GM12878 (cell line): ENCODE measurements around the gene GNLY.

Experiments
- BCL11A ChIP-seq: IDR thresholded peaks from 2 replicates; pipeline ENCODE4 v1.6.1; 2011; ENCODE audit warnings: low read depth, low read length
- CBX3 ChIP-seq: fragments of 200-600 bp; sonication (generic); IDR thresholded peaks from 2 replicates; pipeline ENCODE4 v1.6.1; 2016; ENCODE audit warnings: low read depth, borderline replicate concordance
- EP300 ChIP-seq, 2 experiments: fragments of 150-350 bp in 1 of 2; IDR thresholded peaks; 2 replicates each; pipeline ENCODE4 v1.6.1; 2011 to 2012; ENCODE audit warnings: low read depth in 2 of 2, low read length in 2 of 2, borderline replicate concordance in 1 of 2, improper control_type of control experiment in 1 of 2, inconsistent platforms in 1 of 2; ENCODE audit not compliant: control insufficient read depth in 1 of 2
- EZH2 ChIP-seq: IDR thresholded peaks from 2 replicates; pipeline ENCODE4 v1.6.1; 2012; ENCODE audit warnings: low read depth, mild to moderate bottlenecking, control low read depth, inconsistent platforms, low read length, borderline replicate concordance; ENCODE audit not compliant: control insufficient read depth
- HDGF ChIP-seq: fragments of 450-650 bp; IDR thresholded peaks from 2 replicates; pipeline ENCODE4 v1.6.1; 2016; ENCODE audit warnings: antibody characterized with exemption
- MYC ChIP-seq: IDR thresholded peaks from 2 replicates; pipeline ENCODE4 v1.6.1; 2011; ENCODE audit warnings: mild to moderate bottlenecking, low read length, moderate library complexity, inconsistent platforms; ENCODE audit not compliant: insufficient read depth, insufficient replicate concordance, insufficient read length, severe bottlenecking
- POLR2A ChIP-seq: IDR thresholded peaks from 2 replicates; pipeline ENCODE4 v1.6.1; 2011; ENCODE audit warnings: low read depth, mild to moderate bottlenecking, low read length
- POLR2AphosphoS5 ChIP-seq: IDR thresholded peaks from 2 replicates; pipeline ENCODE4 v1.6.1; 2011; ENCODE audit warnings: mild to moderate bottlenecking, low read length, inconsistent platforms
- RELA ChIP-seq: fragments of 450-650 bp; IDR thresholded peaks from 2 replicates; pipeline ENCODE4 v1.8.0; 2014; ENCODE audit warnings: borderline replicate concordance; ENCODE audit not compliant: partially characterized antibody
- TCF3 ChIP-seq: IDR thresholded peaks from 2 replicates; pipeline ENCODE4 v1.6.1; 2012; ENCODE audit warnings: low read depth, mild to moderate bottlenecking, low read length, borderline replicate concordance; ENCODE audit not compliant: insufficient read depth
- YY1 ChIP-seq: IDR thresholded peaks from 2 replicates; pipeline ENCODE4 v1.6.1; 2011; ENCODE audit warnings: low read depth, mild to moderate bottlenecking, low read length
- TF ChIP-seq, protein P1 (sequence below), 3 experiments: IDR thresholded peaks in 2 of 3; conservative IDR thresholded peaks in 1 of 3; 2 replicates each; pipeline ENCODE4 v1.5.1; 2011; ENCODE audit warnings: low read depth in 3 of 3, low read length in 3 of 3, mild to moderate bottlenecking in 3 of 3, control low read depth in 2 of 3, moderate library complexity in 2 of 3, inconsistent platforms in 1 of 3, mixed read lengths in 1 of 3; ENCODE audit not compliant: control insufficient read depth in 2 of 3, insufficient read depth in 1 of 3; ENCODE audit errors: extremely low read depth in 1 of 3
- TF ChIP-seq, protein P2 (sequence below): fragments of 450-650 bp; conservative IDR thresholded peaks from 2 replicates; pipeline ENCODE4 v1.6.1; 2017; ENCODE audit warnings: mild to moderate bottlenecking, moderate library complexity
- TF ChIP-seq, protein P3 (sequence below): IDR thresholded peaks from 2 replicates; pipeline ENCODE4 v1.6.1; 2011; ENCODE audit warnings: mild to moderate bottlenecking, low read depth, low read length, moderate library complexity; ENCODE audit not compliant: insufficient replicate concordance

DNA sequence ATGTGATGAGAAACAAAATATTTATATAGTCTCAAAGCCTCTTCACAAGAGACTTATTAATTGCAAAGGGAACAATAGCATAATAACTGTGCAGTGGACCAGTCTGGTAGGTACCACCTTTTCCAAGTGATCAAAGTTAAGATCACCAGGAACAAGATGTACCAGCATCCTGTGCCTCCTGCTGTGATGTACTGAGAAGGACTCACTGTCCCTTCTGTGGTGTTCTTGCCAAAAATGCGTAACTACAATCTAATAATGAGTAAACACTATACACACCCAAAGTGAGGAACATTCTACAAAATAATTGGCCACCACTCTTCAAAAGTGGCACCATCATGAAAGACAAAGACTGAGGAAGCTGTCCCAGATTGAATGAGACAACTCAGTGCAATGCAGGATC lies 14.5 kb downstream of the GNLY start:
- TF ChIP-seq POLR2A, result no peak
- no peak for TF ChIP-seq BCL11A
- TF ChIP-seq, protein P1, sequence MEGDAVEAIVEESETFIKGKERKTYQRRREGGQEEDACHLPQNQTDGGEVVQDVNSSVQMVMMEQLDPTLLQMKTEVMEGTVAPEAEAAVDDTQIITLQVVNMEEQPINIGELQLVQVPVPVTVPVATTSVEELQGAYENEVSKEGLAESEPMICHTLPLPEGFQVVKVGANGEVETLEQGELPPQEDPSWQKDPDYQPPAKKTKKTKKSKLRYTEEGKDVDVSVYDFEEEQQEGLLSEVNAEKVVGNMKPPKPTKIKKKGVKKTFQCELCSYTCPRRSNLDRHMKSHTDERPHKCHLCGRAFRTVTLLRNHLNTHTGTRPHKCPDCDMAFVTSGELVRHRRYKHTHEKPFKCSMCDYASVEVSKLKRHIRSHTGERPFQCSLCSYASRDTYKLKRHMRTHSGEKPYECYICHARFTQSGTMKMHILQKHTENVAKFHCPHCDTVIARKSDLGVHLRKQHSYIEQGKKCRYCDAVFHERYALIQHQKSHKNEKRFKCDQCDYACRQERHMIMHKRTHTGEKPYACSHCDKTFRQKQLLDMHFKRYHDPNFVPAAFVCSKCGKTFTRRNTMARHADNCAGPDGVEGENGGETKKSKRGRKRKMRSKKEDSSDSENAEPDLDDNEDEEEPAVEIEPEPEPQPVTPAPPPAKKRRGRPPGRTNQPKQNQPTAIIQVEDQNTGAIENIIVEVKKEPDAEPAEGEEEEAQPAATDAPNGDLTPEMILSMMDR (IDR thresholded peaks at IDR 0.05 in 2 of 3, conservative IDR thresholded peaks at IDR 0.05 in 1 of 3; ENCODE audit: control insufficient read depth in 2 of 3, extremely low read depth in 1 of 3, insufficient read depth in 1 of 3, low read depth in 3 of 3, low read length in 3 of 3), result no peak
- TF ChIP-seq, protein P2, sequence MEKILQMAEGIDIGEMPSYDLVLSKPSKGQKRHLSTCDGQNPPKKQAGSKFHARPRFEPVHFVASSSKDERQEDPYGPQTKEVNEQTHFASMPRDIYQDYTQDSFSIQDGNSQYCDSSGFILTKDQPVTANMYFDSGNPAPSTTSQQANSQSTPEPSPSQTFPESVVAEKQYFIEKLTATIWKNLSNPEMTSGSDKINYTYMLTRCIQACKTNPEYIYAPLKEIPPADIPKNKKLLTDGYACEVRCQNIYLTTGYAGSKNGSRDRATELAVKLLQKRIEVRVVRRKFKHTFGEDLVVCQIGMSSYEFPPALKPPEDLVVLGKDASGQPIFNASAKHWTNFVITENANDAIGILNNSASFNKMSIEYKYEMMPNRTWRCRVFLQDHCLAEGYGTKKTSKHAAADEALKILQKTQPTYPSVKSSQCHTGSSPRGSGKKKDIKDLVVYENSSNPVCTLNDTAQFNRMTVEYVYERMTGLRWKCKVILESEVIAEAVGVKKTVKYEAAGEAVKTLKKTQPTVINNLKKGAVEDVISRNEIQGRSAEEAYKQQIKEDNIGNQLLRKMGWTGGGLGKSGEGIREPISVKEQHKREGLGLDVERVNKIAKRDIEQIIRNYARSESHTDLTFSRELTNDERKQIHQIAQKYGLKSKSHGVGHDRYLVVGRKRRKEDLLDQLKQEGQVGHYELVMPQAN, result no peak
- TF ChIP-seq, protein P3, sequence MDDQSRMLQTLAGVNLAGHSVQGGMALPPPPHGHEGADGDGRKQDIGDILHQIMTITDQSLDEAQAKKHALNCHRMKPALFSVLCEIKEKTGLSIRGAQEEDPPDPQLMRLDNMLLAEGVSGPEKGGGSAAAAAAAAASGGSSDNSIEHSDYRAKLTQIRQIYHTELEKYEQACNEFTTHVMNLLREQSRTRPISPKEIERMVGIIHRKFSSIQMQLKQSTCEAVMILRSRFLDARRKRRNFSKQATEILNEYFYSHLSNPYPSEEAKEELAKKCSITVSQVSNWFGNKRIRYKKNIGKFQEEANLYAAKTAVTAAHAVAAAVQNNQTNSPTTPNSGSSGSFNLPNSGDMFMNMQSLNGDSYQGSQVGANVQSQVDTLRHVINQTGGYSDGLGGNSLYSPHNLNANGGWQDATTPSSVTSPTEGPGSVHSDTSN, result no peak
- TF ChIP-seq POLR2AphosphoS5, result no peak
- no peak for TF ChIP-seq YY1
- TF ChIP-seq EZH2, result no peak
- no peak for TF ChIP-seq CBX3
- no peak for TF ChIP-seq RELA
- TF ChIP-seq TCF3, result no peak
- TF ChIP-seq MYC, result no peak
- TF ChIP-seq EP300 (IDR thresholded peaks at IDR 0.05; ENCODE audit: borderline replicate concordance in 1 of 2, control insufficient read depth in 1 of 2, low read depth in 2 of 2, low read length in 2 of 2), result no peak
- no peak for TF ChIP-seq HDGF
